PC-9 (cell line): ENCODE data around the gene RAB43. TPM values are rescaled to one million over a fixed set of nuclear protein-coding genes. Genes with fewer than 3 reads are reported as not detected.

Experiments
- BruUV-seq: library from RNA; stranded (reverse); fragments of 400-500 nt; replicated peaks from 2 replicates; lab custom pipeline; 2021; lab: Mats Ljungman, UMichigan
- CTCF ChIA-PET: fragments of 300-600 bp; sonication (Branson Sonifier 250); formaldehyde crosslinking; loops from one replicate; lab custom pipeline; 2022; ENCODE audit warnings: antibody characterized with exemption; lab: Charles Lee
- POLR2A ChIA-PET: fragments of 300-600 bp; sonication (Branson Sonifier 250); formaldehyde crosslinking; loops from one replicate; lab custom pipeline; 2022; ENCODE audit warnings: antibody characterized with exemption; ENCODE audit not compliant: unreplicated experiment; lab: Charles Lee
- DNase-seq, 2 experiments: peaks; one replicate each; pipeline versions ENCODE4 v3.0.0 to v3.0.0-alpha.2; 2015 to 2022; ENCODE audit warnings: mixed read lengths in 1 of 2
- H2AFZ ChIP-seq: fragments of 200-600 bp; sonication (generic); 2 replicates; pipeline ENCODE4 v1.8.1; 2017; ENCODE audit warnings: antibody characterized with exemption
- H3F3A ChIP-seq: fragments of 200-600 bp; sonication (generic); 2 replicates; pipeline ENCODE4 v1.8.1; 2017; ENCODE audit warnings: antibody characterized with exemption, mild to moderate bottlenecking, low read depth; ENCODE audit not compliant: insufficient read depth
- H3K27ac ChIP-seq: fragments of 200-600 bp; sonication (generic); 2 replicates; pipeline ENCODE4 v1.6.1; 2016; ENCODE audit warnings: mixed run types
- H3K27me3 ChIP-seq: fragments of 200-600 bp; sonication (generic); 2 replicates; pipeline ENCODE4 v1.6.1; 2016; ENCODE audit warnings: low read depth, mixed run types; ENCODE audit not compliant: insufficient read depth
- H3K36me3 ChIP-seq: fragments of 200-600 bp; sonication (generic); 2 replicates; pipeline ENCODE4 v1.6.1; 2016; ENCODE audit warnings: low read depth, mixed run types
- H3K4me1 ChIP-seq: fragments of 200-600 bp; sonication (generic); replicated peaks from 2 replicates; pipeline ENCODE4 v1.6.1; 2016; ENCODE audit warnings: mixed run types; ENCODE audit not compliant: insufficient read depth
- H3K4me2 ChIP-seq: fragments of 200-600 bp; sonication (generic); 2 replicates; pipeline ENCODE4 v1.6.1; 2017; ENCODE audit warnings: mixed run types
- H3K4me3 ChIP-seq: fragments of 200-600 bp; sonication (generic); 2 replicates; pipeline ENCODE4 v1.6.1; 2016; ENCODE audit warnings: mixed run types
- H3K79me2 ChIP-seq: fragments of 200-600 bp; sonication (generic); 2 replicates; pipeline ENCODE4 v1.6.1; 2017; ENCODE audit warnings: low read depth, mixed run types
- H3K9me2 ChIP-seq: fragments of 200-600 bp; sonication (generic); 2 replicates; pipeline ENCODE4 v1.8.1; 2017; ENCODE audit warnings: mild to moderate bottlenecking; ENCODE audit not compliant: insufficient read depth
- H3K9me3 ChIP-seq: fragments of 200-600 bp; sonication (generic); 2 replicates; pipeline ENCODE4 v1.8.1; 2016; ENCODE audit warnings: low read depth; ENCODE audit not compliant: insufficient read depth
- H4K20me1 ChIP-seq: fragments of 200-600 bp; sonication (generic); 2 replicates; pipeline ENCODE4 v1.8.1; 2017; ENCODE audit not compliant: insufficient read depth
- CTCF ChIP-seq: fragments of 200-600 bp; sonication (generic); conservative IDR thresholded peaks from 2 replicates; pipeline ENCODE4 v1.6.1; 2017; ENCODE audit warnings: mixed run types, antibody characterized with exemption, mild to moderate bottlenecking, moderate library complexity
- EZH2 ChIP-seq: fragments of 200-600 bp; sonication (generic); IDR thresholded peaks from 2 replicates; pipeline ENCODE4 v1.8.0; 2017; ENCODE audit warnings: antibody characterized with exemption, low read depth
- intact Hi-C: fragments of 100-400 bp; cut with micrococcal nuclease; formaldehyde crosslinking; loops from one replicate; pipeline ENCODE4 v1.10.0; 2022; ENCODE audit not compliant: unreplicated experiment
- total RNA-seq: library from RNA; stranded (reverse); gene quantifications from 2 replicates; pipeline ENCODE4 v1.2.3, GENCODE V29; 2021

RAB43 gene
- total RNA-seq, 1 experiment from 2014 or later: 39.5 TPM

DNA sequence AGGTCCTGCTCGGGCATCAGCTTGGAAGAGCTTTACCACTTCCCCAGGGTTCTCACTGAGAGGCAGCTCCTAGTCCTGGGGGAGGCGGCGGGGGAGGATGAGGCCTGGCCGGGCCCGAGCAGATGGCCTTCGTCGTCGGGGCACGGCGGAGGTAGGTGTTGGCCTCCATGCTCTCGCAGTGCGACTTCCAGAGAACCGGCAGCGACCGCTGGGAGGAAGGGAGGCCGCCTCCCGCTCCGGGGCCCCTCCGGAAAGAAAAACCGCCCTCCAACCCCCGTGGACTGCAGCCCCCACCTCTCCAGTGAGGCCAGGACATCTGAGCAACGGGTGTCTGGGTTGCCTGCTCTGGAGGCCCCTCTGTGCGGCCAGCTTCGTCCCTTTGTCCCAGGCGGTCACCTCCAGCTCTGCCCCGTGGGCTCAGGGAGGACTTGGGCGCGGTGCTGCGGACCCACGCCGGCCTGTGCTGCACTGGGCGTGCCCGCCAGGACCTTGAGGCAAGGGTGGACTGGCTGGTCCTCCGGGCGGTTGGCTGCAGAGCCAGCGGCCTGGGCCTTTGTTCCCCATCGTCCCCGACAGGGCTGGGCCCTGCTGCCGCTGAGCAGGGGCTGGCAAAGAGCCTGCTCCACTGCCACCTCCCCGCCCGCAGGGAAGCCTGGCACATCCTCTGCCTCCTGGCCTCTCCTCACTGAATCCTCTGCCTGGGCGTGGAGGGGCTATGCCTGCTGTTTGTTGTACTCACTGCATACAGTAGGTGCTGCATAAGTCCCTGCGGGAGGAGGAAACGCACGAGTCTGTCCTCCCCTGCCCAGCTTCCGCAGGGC lies 74.7 kb downstream of the RAB43 start:
- H3K4me1 ChIP-seq: no peaks in the 10 kb centered on the region
- no peak overlapping the region for H3K27ac ChIP-seq
- H3K9me2 ChIP-seq: no peaks in the 10 kb centered on the region
- H3K27me3 ChIP-seq: peaks cover 19% of the 10 kb centered on the region
- H3K36me3 ChIP-seq: no peaks in the 10 kb centered on the region
- intact Hi-C loops: no loop called here
- no peaks in the 10 kb centered on the region for H3K79me2 ChIP-seq
- H3K4me3 ChIP-seq: no peak overlapping the region
- H4K20me1 ChIP-seq: no peaks in the 10 kb centered on the region
- H3K4me2 ChIP-seq: no peak overlapping the region
- no peaks in the 10 kb centered on the region for H3F3A ChIP-seq
- BruUV-seq: no TSS peak
- TF ChIP-seq EZH2 (no peak), CTCF (no peak)
- POLR2A ChIA-PET: no interaction called here
- no peak overlapping the region for H2AFZ ChIP-seq
- no peaks in the 10 kb centered on the region for H3K9me3 ChIP-seq
- no peak for DNase-seq
- CTCF ChIA-PET: interaction anchor here (0.7 kb wide), 1 partner anchor 1444 kb away, joined by 5 read pairs; no protein-coding TSS in a partner anchor

- no peak for DNase-seq
- Histone ChIP-seq H3K4me3 (no peak overlapping the region), H3K36me3 (no peaks in the 10 kb centered on the region), H3K4me2 (no peak overlapping the region), H3K27ac (no peak overlapping the region), H3K27me3 (peaks cover 27% of the 10 kb centered on the region), H4K20me1 (no peaks in the 10 kb centered on the region), H3K9me2 (no peaks in the 10 kb centered on the region), H2AFZ (no peak overlapping the region), H3K79me2 (no peaks in the 10 kb centered on the region), H3F3A (no peaks in the 10 kb centered on the region), H3K4me1 (no peaks in the 10 kb centered on the region), H3K9me3 (no peaks in the 10 kb centered on the region)
- POLR2A ChIA-PET: no interaction called here
- CTCF ChIA-PET: interaction anchor here (0.7 kb wide), 1 partner anchor 1443 kb away, joined by 5 read pairs; no protein-coding TSS in a partner anchor
- TF ChIP-seq CTCF (no peak), EZH2 (no peak)
- intact Hi-C loops: no loop called here
- no TSS peak for BruUV-seq
Measured at GRCh38 chr3:129046037-129046731, 75.4 kb downstream of the RAB43 start.

GRCh38 chr3:129045675-129046036 lies 75.9 kb downstream of the RAB43 start:
- ChIA-PET POLR2A (no interaction called here), CTCF (no interaction called here)
- no peak overlapping the region for H2AFZ ChIP-seq

More at GRCh38 chr3:129045675-129046036, 75.9 kb downstream of the RAB43 start:
- Histone ChIP-seq H3K9me2 (no peaks in the 10 kb centered on the region), H3K36me3 (no peaks in the 10 kb centered on the region), H3K27ac (no peak overlapping the region), H3K27me3 (peaks cover 28% of the 10 kb centered on the region), H3K4me1 (no peaks in the 10 kb centered on the region), H3K9me3 (no peaks in the 10 kb centered on the region), H3K79me2 (no peaks in the 10 kb centered on the region), H3K4me2 (no peak overlapping the region), H4K20me1 (no peaks in the 10 kb centered on the region), H3K4me3 (no peak overlapping the region), H3F3A (no peaks in the 10 kb centered on the region)
- no peak for TF ChIP-seq EZH2
- DNase-seq: no peak
- BruUV-seq: no TSS peak
- intact Hi-C loops: no loop called here
